GM21717 (cell line): ENCODE data around the gene KLF6.

ENCODE experiments used
- ATAC-seq: cut with Tn5 transposase; IDR thresholded peaks from one replicate; pipeline ENCODE4 v1.9.1; 2021; ENCODE audit warnings: mild to moderate bottlenecking, moderate library complexity; ENCODE audit not compliant: unreplicated experiment

The KLF6 gene

DNA sequence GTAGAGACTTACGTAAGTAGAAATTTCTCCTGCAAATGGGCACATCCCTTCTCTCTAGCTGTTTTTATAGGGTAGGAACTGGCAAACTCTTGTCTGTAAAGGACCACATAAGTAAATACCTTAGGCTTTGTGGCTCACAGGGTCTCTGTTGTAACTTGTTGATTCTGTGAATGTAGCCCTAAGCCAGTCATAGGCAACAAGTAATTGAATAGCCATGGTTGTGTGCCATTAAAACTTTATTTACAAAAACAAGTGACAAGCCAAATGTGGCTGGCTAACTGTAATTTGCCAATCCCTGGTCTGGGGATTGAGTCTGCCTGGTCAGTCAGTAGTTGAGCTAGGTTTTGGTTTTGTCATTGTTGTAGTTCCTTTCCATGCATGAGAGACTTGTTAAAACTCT, 5.3 kb upstream of the KLF6 start:
- ATAC-seq, result no peak

DNA sequence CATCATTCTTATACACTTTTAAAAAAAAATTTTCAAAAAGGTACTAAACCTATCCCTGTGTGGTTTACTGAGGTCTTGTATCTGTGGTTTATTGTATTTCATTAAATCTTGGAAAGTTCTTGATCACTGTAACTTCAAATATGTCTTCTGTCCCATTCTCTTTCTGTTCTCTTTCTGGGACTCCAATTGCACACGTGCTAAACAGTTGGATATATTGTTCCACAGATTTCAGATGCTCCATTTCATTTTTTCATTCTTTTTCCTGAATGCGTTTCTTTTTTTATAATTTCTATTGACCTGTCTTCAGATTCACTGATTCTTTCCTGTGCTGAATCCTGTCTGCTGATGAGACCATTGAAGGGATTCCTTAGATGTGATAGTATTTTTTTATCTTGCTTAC, 4.6 kb upstream of the KLF6 start:
- ATAC-seq, result no peak

DNA sequence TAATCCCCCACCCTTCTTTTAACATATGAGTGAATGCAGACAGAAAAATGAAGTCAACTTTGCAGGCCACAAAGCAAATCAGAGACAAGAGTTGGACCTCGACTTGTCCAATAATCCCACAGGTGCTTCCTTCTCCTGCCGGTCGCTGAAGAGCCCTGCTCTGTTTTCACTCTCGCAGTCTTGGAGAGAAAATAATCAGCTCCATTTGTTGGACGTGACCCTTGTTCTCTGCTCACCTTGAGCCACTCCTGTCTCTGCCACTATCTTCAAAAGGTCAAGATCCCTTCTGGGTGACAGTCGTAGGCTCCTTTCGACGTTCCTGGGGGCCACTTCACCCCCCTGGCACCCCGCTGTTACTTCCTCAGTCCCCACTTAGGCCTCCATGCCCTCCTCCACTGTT, 2.8 kb upstream of the KLF6 start:
- no peak for ATAC-seq

DNA sequence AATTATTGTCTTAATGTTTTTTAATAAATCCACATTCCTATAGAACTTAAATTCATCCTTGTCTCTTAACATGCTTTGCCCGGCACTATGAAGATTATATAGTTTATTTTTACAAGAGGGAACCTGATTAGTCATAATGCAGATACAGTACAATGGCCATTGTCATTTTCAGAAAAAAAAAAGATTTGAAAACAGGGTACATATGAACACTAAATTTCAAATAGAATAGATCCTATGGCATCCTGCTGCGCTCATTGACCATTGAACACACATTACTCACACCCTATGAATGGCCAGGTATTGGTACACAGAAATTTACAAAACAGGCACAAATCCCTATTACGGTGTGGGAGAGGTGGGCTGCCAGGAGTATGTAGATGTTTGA, 2.0 kb upstream of the KLF6 start:
- no peak for ATAC-seq

DNA sequence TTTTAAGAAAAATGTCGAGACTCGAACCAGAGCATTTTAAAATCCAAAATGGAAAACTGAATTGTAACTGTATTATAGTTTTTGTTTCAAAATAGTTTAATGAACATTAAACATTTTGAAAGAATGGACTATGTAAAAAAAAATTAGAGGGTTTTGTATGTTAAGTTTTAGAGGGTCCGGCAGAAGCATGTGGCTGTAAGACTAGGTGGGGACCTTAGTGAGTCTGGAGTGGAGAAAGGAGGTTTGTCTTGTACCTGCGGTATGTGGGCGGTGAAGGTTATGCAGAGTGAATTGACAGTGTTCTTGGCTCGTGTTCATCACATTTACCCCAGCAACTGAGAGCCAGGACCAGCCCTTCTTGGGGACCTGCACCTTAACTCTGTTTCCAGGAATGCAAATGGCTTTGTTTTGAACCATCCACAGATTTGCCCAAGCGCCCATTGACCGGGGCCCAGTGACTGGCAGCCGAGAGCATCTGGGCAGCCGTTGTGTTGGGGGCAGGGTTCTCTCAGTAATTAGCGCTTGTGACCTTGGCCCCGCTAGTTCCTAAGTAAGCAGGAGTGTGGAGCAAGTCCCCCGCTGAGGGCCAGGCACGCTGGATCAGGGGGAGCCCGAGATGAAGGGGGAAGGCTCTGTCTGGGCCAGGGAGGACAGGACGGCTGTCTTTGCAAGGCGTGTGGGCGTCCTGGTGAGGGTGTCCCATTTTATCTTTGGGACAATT, 1.4 kb upstream of the KLF6 start:
- ATAC-seq, result no peak

DNA sequence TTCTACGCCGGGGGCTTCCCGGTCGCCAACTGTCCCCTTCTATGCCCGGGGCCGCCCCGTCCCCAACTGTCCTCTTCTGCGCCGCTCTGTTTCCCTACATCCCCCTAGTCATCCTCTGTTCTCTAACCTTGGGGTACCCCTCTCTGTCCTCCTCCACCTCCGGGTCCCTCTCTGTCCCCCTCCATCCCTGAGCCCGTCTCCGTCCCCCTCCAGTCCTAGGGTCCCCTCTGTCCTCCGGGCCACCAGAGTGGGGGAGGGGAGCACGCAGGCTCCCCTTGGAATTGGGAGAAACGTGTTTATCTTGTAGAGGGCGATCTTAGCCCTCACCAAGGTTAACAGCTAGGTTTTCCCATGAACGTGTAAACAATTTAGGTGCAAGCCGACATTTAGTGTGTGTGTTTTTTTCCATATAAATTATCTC, 852 bp upstream of the KLF6 start:
- no peak for ATAC-seq

DNA sequence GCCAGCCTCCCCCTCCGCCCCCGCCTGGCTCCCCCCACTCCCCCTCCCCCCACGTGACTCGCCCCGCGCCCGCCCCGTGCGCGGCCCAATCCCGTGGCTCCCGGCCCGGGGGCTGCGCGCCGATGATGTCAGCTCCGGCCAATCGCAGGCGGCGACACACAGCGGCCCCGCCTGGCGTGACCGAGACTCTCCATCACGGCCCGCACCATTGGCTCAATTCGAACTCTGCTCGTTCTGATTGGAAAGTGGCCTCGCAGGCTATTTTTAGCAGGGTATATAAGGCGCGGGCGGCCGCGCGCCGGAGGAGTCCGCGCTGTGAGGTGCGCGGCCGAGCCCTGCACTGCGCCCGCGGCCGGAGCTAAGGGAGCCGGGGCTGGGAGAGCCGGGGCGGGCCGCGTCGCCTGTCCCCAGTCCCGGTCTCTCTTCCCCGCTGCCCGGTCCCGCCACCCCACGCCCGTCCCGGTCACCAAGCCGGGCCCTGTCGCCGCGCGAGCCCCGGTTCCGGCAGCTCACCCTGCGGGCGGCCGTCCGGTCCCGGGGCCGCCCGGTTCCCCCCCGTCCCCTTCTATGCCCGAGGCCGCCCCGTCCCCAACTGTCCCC, 342 bp upstream of the KLF6 start:
- peak; percentile 72 for ATAC-seq

DNA sequence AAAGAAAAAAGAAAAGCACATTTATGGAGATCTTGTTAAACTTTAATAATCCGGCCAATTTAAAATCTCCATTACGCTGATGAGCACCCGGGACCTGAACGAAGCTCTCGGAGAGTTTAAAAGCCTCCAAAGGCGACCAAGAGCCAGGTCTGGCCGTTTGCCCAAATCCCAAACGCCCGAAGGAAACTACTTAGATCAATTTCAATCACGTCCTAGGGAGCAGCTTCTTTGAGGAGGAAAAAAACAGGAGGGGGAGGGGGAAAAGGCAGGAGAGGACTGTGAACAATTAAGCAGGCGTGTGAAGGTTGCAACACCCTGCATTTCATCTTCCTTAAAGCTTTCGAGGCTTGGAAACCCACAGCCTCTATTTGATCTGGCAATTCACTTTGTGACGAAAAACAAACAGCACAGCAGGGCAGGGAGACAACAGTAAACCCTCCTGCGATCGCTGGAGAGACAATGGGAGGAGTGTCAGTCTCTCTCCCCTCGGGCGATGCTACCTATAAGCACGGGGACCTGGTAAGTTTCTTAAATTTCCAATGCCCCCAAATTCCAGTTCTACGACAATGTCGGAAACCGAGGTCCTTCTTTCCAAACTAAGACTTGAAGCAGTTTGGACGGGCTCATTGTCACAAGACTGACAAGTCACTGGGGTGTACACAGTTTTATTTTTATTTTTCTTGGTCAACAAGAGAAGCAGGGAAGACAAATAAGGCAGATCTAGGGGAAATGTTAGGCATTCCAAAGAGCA, 1.2 kb downstream of the KLF6 start:
- no peak for ATAC-seq

DNA sequence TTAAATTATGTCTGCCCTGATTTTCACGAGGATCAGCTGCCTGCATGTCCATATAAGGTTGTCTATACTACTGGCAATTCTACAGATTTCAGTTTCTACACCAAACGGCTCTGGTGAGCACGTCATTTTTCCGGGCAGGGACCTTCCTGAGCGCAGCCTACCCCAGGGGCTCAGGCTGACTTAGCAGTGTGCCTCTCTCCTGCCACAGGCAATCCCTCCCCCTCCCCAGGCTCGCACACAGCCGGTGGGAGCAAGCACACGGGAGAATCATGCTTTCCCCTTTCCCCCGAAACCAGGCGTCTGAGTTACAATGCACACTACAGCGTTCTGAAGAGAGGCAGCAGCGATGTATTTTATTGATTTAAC, 1.7 kb downstream of the KLF6 start:
- ATAC-seq, result no peak

DNA sequence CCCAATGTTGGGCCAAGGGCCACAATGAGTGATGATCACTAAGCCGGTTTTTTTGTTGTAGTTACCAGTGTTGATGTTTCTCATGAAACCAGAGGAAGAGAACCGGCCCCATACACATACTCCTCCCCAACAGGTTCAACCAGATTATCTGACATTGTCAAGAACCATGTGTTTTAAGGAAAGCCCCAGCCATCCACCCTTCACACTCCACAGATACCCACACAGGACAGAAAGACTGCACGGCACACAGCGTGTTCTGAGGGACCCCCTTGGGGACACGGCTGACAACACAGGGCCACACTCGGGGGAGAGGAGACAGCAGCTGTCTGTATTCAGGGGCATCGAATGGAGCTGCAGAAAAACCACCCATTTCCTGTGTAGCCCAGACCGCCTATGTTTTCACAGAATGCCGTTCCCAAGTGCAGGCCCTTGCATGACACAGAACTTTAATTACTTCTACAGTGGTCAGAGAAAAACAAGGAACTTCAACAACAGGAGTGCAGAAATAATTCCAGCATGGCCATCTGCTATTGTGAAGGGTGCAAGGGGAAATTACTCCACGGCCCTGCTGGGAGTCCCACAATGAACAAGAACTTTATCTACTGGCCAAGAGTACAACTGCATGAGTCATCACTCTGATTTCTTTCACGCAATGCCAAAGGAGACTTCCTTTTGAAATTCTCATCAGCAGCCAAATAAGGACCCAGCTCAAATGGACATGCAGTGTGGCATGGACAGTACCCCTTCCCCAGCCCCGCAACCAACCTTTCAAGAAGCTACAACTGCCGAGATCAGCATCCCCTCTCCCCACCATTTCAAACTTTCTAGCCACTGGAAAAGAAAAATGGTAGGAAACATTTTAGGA, 2.3 kb downstream of the KLF6 start:
- no peak for ATAC-seq

DNA sequence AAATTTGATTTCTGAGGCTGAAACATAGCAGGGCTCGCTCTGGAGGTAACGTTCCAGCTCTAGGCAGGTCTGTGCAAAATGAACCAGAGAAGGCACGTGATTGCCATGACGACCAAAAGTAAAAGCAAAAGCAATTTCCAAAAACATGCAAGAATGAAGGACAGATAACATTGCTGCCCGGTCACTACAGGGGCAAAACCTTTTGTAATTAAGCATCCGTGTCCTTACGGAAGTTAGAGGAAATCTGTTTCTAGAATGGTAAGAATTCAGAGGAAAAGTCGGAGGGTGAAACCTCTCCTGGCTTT, 2.9 kb downstream of the KLF6 start:
- ATAC-seq, result no peak

DNA sequence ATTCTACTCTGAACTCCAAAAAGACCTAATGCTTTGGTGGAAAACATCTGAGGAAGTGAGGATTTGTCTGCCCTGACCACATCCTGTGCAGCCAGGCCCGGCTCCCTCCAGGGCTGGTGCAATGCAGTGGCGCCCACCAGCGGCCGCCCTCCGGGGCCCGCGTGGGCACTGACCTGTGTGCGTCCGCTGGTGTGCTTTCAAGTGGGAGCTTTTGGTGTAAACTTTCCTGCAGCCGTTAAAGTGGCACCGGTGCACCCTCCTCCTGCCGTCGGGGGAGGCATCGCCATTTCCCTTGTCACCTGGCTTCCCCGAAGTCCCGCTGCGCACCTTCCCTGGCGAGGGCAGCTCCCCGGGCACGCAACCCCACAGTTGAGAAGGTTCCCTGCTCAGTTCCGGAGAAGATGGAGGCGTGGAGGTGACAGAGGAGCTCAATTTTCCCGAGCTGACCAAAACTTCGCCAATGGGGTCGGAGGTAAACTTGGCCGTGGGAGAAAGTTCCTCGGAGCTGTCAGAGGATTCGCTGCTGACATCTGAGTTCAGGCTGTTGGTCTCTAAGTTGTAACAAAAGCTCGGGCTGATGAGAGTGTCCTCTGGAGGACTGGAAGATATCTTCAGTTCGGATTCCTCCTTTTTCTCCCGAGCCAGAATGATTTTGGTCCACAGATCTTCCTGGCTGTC, 3.4 kb downstream of the KLF6 start:
- no peak for ATAC-seq

DNA sequence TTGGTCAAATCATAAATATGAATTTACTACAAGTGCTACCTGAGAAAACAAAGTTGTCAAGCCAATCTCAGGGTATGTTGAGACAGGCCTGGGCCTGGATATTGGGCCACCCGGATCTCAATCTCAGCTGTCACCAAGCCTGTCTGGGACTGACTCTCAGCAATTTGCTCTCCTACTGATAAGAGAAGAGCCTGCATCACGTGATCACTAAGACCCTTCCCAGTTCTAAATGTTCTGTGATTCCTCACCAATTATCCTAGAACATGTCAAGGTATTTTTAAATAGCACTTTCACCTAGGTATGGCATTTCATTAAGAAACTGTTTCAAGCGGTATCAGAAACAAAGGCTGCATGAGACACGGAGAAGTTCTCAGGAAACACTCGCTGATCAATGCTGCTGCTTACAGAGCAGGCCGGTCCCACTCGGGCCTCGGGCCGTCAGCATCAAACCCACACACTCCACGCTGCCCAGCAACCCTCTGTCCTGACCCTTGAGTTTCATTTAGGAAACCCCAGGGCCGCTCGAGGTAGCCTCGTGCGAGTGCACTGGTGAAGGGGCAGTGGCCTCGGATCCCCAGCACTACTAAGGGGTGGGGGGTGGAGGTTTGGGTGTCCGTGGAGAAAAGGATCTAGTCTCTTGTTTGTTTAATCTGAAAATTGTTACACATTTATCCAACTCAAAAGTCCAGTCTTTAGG, 4.1 kb downstream of the KLF6 start:
- no peak for ATAC-seq

DNA sequence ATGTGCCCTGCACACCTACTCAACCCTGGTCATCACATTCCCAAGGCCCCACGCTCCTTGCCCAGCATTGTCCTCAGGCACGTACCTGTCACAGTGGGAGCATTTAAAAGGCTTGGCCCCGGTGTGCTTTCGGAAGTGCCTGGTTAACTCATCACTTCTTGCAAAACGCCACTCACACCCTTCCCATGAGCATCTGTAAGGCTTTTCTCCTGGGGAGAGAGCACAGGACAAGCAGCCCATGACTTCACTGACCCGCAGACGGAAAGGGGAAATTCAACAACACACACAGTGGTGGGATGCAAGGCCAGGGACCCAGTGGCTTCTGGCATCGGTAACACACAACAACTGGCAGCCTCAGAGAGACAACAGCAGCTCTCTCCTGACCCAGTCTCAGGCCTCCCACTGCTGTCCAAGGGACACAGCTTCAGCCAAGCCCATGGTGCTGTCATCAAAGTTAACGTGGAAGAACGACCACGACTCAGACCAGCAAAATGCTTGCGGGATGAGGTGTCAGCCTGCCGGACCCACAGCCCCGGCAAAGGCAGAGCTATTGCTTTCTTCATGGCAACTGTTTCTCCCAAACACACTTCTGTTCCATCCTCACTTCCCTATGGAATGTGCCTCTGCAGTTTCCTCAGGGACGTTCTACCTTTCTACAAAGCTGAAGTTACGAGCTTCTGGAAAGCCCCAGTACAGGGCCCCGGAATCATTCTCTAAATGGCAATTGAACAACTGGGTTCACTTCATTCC, 4.8 kb downstream of the KLF6 start:
- ATAC-seq, result no peak

DNA sequence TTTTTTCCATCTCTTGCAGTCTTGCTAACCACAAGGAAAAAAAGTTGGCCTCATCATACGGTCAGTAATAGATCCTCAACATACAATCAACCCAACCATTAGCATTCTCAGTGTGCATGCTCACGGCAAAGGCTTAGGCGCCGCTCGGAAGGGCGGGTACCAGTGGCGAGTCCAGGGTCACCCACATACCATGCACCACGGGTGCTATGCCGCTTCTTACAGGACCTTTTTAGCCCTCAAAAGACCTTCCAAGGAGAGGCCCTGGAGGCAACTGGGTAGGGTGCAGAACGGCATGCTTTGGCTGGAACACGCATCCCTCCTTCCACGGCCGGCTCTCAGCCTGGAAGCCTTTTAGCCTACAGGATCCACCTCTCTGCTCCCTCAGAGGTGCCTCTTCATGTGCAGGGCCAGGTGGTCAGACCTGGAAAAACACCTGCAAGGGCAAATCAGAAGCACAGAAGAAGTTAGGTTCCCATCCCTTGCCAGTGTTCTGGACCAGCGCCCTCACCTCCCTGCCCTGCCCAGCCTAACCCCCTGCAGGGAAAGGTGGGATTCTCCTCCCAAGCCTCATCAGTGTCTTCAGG, 5.8 kb downstream of the KLF6 start:
- no peak for ATAC-seq

DNA sequence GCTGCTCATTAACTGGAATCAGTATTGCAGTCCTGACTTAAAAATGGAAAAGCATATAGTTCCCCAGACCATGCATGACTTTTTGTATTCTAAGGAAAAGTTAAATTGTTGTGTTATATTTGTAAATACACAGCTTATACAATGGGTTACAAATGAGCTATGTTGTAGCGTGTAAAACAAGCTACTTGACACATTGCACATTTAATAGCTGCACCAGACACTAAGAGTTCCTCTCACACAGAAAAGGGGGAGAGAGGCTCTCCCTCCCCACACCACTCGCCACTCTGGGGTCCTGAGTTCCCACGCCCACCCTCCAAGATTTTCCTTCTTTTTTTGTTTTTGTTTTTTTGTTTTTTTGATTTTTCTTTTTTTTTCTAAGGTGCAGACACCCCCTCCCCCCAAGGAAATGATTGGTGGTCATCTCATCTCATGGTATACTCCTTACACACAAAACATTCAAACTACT, 6.3 kb downstream of the KLF6 start:
- no peak for ATAC-seq

DNA sequence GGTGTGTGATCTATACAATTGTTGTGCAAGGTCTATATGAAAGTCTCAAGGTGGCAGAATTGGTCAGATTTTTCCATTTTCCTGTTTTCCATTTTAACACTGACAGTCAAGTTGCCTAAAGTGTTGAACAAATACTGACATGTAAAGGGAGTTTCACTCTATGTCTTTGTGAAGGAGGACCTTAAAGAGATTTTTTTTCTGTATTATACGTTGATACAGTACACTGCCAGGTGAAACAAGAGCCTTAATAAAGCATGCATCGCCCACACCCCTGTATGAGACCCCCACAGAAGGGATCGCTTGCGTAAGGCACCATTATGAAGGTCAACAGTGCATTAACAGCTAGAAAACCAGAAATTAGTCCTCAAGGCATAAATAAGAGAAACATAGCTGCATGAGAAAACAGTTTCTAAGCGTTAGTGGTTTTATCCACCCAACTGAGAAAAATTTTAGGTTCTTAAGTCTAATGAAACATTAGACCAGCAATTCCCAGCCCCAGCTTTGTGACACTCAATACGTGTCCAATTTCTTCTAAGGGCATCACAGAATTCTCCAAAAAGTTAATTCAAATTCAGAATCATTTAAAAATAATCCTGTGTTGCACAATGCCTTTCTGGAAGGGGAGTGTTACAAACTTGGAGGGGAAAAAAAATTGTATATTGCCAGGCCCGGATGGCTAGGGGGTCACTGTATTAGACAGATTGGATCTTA, 6.9 kb downstream of the KLF6 start:
- ATAC-seq, result no peak

DNA sequence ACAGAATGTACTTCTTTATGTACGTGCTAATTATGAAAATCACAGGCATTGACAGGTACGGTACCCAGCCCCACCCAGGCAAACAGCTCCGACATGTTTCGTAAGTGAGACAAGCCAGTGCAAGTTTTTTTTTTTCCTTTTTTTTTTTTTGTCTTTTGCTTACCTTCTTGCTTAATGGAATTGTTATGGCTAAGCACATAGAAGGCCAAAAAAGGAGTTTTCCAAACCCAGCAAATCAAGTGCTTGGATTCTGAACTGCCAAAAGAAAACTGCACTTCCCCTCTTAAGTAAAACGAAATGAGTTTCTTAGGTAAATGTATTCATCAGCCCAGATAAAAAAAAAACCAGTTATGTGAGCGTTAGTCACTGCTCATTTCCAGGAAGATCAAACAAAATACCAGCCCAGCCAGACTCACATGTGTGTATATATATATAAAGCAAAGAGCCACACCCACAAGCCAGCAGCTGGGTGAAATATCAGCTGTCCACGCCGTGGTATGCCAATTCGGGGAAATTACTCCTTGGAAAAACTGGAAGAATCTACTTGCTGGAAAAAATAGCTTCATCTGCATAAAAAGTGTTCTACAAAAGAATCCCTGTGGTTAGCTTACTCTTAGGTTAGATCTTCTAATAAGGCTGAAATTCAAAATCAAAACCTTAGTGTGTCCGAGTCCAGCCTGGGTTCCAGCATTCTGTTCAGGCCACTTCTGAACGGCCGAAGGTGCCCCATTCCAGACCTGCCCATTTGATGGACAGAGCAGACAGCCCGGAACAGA, 8.0 kb downstream of the KLF6 start:
- ATAC-seq, result no peak
